PC-9 (cell line): Measurements from ENCODE around the gene TLDC2. TPM values are rescaled to one million over a fixed set of nuclear protein-coding genes. Genes with fewer than 3 reads are reported as not detected.

Source experiments
- BruUV-seq: library from RNA; stranded (reverse); fragments of 400-500 nt; replicated peaks from 2 replicates; lab custom pipeline; 2021; lab: Mats Ljungman, UMichigan
- CTCF ChIA-PET: fragments of 300-600 bp; sonication (Branson Sonifier 250); formaldehyde crosslinking; loops from one replicate; lab custom pipeline; 2022; ENCODE audit warnings: antibody characterized with exemption; lab: Charles Lee
- POLR2A ChIA-PET: fragments of 300-600 bp; sonication (Branson Sonifier 250); formaldehyde crosslinking; loops from one replicate; lab custom pipeline; 2022; ENCODE audit warnings: antibody characterized with exemption; ENCODE audit not compliant: unreplicated experiment; lab: Charles Lee
- DNase-seq, 2 experiments: peaks; one replicate each; pipeline versions ENCODE4 v3.0.0 to v3.0.0-alpha.2; 2015 to 2022; ENCODE audit warnings: mixed read lengths in 1 of 2
- H2AFZ ChIP-seq: fragments of 200-600 bp; sonication (generic); 2 replicates; pipeline ENCODE4 v1.8.1; 2017; ENCODE audit warnings: antibody characterized with exemption
- H3F3A ChIP-seq: fragments of 200-600 bp; sonication (generic); 2 replicates; pipeline ENCODE4 v1.8.1; 2017; ENCODE audit warnings: antibody characterized with exemption, mild to moderate bottlenecking, low read depth; ENCODE audit not compliant: insufficient read depth
- H3K27ac ChIP-seq: fragments of 200-600 bp; sonication (generic); 2 replicates; pipeline ENCODE4 v1.6.1; 2016; ENCODE audit warnings: mixed run types
- H3K27me3 ChIP-seq: fragments of 200-600 bp; sonication (generic); 2 replicates; pipeline ENCODE4 v1.6.1; 2016; ENCODE audit warnings: low read depth, mixed run types; ENCODE audit not compliant: insufficient read depth
- H3K36me3 ChIP-seq: fragments of 200-600 bp; sonication (generic); 2 replicates; pipeline ENCODE4 v1.6.1; 2016; ENCODE audit warnings: low read depth, mixed run types
- H3K4me1 ChIP-seq: fragments of 200-600 bp; sonication (generic); replicated peaks from 2 replicates; pipeline ENCODE4 v1.6.1; 2016; ENCODE audit warnings: mixed run types; ENCODE audit not compliant: insufficient read depth
- H3K4me2 ChIP-seq: fragments of 200-600 bp; sonication (generic); 2 replicates; pipeline ENCODE4 v1.6.1; 2017; ENCODE audit warnings: mixed run types
- H3K4me3 ChIP-seq: fragments of 200-600 bp; sonication (generic); 2 replicates; pipeline ENCODE4 v1.6.1; 2016; ENCODE audit warnings: mixed run types
- H3K79me2 ChIP-seq: fragments of 200-600 bp; sonication (generic); 2 replicates; pipeline ENCODE4 v1.6.1; 2017; ENCODE audit warnings: low read depth, mixed run types
- H3K9me2 ChIP-seq: fragments of 200-600 bp; sonication (generic); 2 replicates; pipeline ENCODE4 v1.8.1; 2017; ENCODE audit warnings: mild to moderate bottlenecking; ENCODE audit not compliant: insufficient read depth
- H3K9me3 ChIP-seq: fragments of 200-600 bp; sonication (generic); 2 replicates; pipeline ENCODE4 v1.8.1; 2016; ENCODE audit warnings: low read depth; ENCODE audit not compliant: insufficient read depth
- H4K20me1 ChIP-seq: fragments of 200-600 bp; sonication (generic); 2 replicates; pipeline ENCODE4 v1.8.1; 2017; ENCODE audit not compliant: insufficient read depth
- CTCF ChIP-seq: fragments of 200-600 bp; sonication (generic); conservative IDR thresholded peaks from 2 replicates; pipeline ENCODE4 v1.6.1; 2017; ENCODE audit warnings: mixed run types, antibody characterized with exemption, mild to moderate bottlenecking, moderate library complexity
- EZH2 ChIP-seq: fragments of 200-600 bp; sonication (generic); IDR thresholded peaks from 2 replicates; pipeline ENCODE4 v1.8.0; 2017; ENCODE audit warnings: antibody characterized with exemption, low read depth
- intact Hi-C: fragments of 100-400 bp; cut with micrococcal nuclease; formaldehyde crosslinking; loops from one replicate; pipeline ENCODE4 v1.10.0; 2022; ENCODE audit not compliant: unreplicated experiment
- total RNA-seq: library from RNA; stranded (reverse); gene quantifications from 2 replicates; pipeline ENCODE4 v1.2.3, GENCODE V29; 2021

TLDC2 gene
- total RNA-seq, 1 experiment from 2014 or later = not detected

GRCh38 chr20:36866164-36866563, 9.8 kb upstream of the TLDC2 start:
- no peak for DNase-seq
- Histone ChIP-seq H3F3A (peaks cover 6% of the 10 kb centered on the region; the same call in 1 of the 2 replicates), H3K4me1 (0 out of 2 replicates have a peak, but pooled peaks cover 12% of the 10 kb centered on the region), H3K27me3 (no peaks in the 10 kb centered on the region), H2AFZ (no peak overlapping the region), H4K20me1 (no peaks in the 10 kb centered on the region; the same call in 1 of the 2 replicates), H3K4me3 (no peak overlapping the region), H3K79me2 (no peaks in the 10 kb centered on the region), H3K4me2 (no peak overlapping the region), H3K36me3 (no peaks in the 10 kb centered on the region), H3K9me2 (no peaks in the 10 kb centered on the region), H3K27ac (no peak overlapping the region), H3K9me3 (no peaks in the 10 kb centered on the region)
- TF ChIP-seq EZH2 (no peak), CTCF (no peak)
- ChIA-PET POLR2A (no interaction called here), CTCF (interaction anchor here (0.7 kb wide), 1 partner anchor 16 kb away, joined by 3 read pairs; no protein-coding TSS in a partner anchor)
- intact Hi-C loops = no loop called here
- BruUV-seq = no TSS peak

GRCh38 chr20:36866681-36867495, 9.1 kb upstream of the TLDC2 start:
- TF ChIP-seq EZH2 = no peak
- TF ChIP-seq CTCF = no peak
- ChIA-PET CTCF (interaction anchor here (0.8 kb wide), 1 partner anchor 58 kb away, joined by 3 read pairs; no protein-coding TSS in a partner anchor), POLR2A (interaction anchor here (0.6 kb wide), 1 partner anchor 56 kb away, joined by 3 read pairs; no protein-coding TSS in a partner anchor)
- Histone ChIP-seq H3K36me3 (no peaks in the 10 kb centered on the region), H3K27ac (no peak overlapping the region), H3K9me2 (no peaks in the 10 kb centered on the region), H3K4me1 (0 out of 2 replicates have a peak, but pooled peaks cover 6% of the 10 kb centered on the region), H3K9me3 (no peaks in the 10 kb centered on the region), H2AFZ (no peak overlapping the region), H3K4me2 (no peak overlapping the region), H3K4me3 (no peak overlapping the region), H3K27me3 (no peaks in the 10 kb centered on the region), H3F3A (no peaks in the 10 kb centered on the region; the same call in 1 of the 2 replicates), H3K79me2 (no peaks in the 10 kb centered on the region), H4K20me1 (no peaks in the 10 kb centered on the region)
- BruUV-seq = no TSS peak
- intact Hi-C loops = no loop called here
- DNase-seq = no peak

GRCh38 chr20:36871640-36872570, 4.0 kb upstream of the TLDC2 start:
- Histone ChIP-seq H3K9me3 (no peaks in the 10 kb centered on the region), H4K20me1 (no peaks in the 10 kb centered on the region), H3K9me2 (no peaks in the 10 kb centered on the region), H3F3A (no peaks in the 10 kb centered on the region), H2AFZ (no peak overlapping the region), H3K27ac (no peak overlapping the region), H3K4me2 (no peak overlapping the region), H3K4me1 (no peaks in the 10 kb centered on the region), H3K27me3 (no peaks in the 10 kb centered on the region), H3K79me2 (no peaks in the 10 kb centered on the region), H3K36me3 (no peaks in the 10 kb centered on the region), H3K4me3 (no peak overlapping the region)
- CTCF ChIA-PET = no interaction called here
- DNase-seq = no peak
- POLR2A ChIA-PET = no interaction called here
- no TSS peak for BruUV-seq
- no peak for TF ChIP-seq CTCF
- TF ChIP-seq EZH2 = no peak
- intact Hi-C loops = no loop called here
